Fibroblast of lung (primary cell): ENCODE measurements around the gene OR2A1.
"Not testable (repeated sequence)": the region's sequence is repeated elsewhere in the genome, so short reads cannot be mapped to it uniquely, and the experiment has no call there.

Experiments used
- CTCF ChIP-seq, 2 donors: IDR thresholded peaks in 1 of 2; conservative IDR thresholded peaks in 1 of 2; 1 replicate in 1 of 2; 2 replicates in 1 of 2; pipeline ENCODE4 v1.5.1; 2011 to 2012; ENCODE audit warnings: low read length in 2 of 2, control low read depth in 1 of 2, inconsistent platforms in 1 of 2, low read depth in 1 of 2, mild to moderate bottlenecking in 1 of 2
- EZH2 ChIP-seq: IDR thresholded peaks from 2 replicates; pipeline ENCODE4 v1.5.1; 2012; ENCODE audit warnings: low read length, control low read depth, mild to moderate bottlenecking; ENCODE audit errors: missing control alignments

DNA sequence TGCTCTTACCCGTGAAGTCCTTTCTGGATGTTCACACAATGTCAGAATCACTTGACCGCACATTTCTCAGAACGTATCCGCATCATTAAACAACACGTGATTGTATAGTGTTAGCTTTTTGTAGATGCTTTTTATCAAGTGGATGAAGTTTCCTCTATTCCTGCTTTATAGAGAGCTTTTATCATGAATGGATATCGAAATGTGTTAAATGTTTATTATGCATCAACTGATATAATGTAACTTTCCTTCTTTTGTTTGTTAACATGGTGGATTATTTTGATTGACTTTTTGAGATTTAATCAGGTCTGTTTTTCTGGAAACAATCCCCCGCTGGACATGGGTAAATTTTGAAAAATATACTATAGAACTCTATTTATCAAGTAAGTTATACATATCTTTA, 47.5 kb upstream of the OR2A1 start, which contains the start of gene OR2A7:
- not testable (repeated sequence) for TF ChIP-seq CTCF (conservative IDR thresholded peaks at IDR 0.05 in 1 of 2, IDR thresholded peaks at IDR 0.05 in 1 of 2; ENCODE audit: low read depth in 1 of 2, low read length in 2 of 2); EZH2
